Measurements from ENCODE around the gene FAM149A. TPM values are rescaled to one million over a fixed set of nuclear protein-coding genes. Genes with fewer than 3 reads are reported as not detected.

Gene FAM149A
- total RNA-seq, 1 donor from 2014 or later = 13.6 TPM

GRCh38 chr4:186079694-186080093 is 24.8 kb upstream of the FAM149A start:
- H3K4me3 Mint-ChIP-seq = peak overlapping the region; percentile 32
- H3K4me1 Mint-ChIP-seq = peaks cover 27% of the 10 kb centered on the region
- no peak for DNase-seq (ENCODE audit: low spot score in 2 of 2, unreplicated experiment in 2 of 2)
- no peaks in the 10 kb centered on the region for H3K27me3 Mint-ChIP-seq (ENCODE audit: low read depth)
- H3K9me3 Mint-ChIP-seq = no peaks in the 10 kb centered on the region
- H3K27ac Mint-ChIP-seq = peak overlapping the region; percentile 81
- peaks cover 20% of the 10 kb centered on the region for H3K36me3 Mint-ChIP-seq
- no peak for TF ChIP-seq CTCF (IDR thresholded peaks at IDR 0.05; ENCODE audit: unreplicated experiment)

GRCh38 chr4:186081202-186081807 is 23.2 kb upstream of the FAM149A start:
- peaks cover 20% of the 10 kb centered on the region for H3K36me3 Mint-ChIP-seq
- no peak for DNase-seq (ENCODE audit: low spot score in 2 of 2, unreplicated experiment in 2 of 2)
- peak overlapping the region; percentile 72 for H3K27ac Mint-ChIP-seq
- H3K4me3 Mint-ChIP-seq = peak overlapping the region; percentile 22
- H3K27me3 Mint-ChIP-seq (ENCODE audit: low read depth) = no peaks in the 10 kb centered on the region
- TF ChIP-seq CTCF (IDR thresholded peaks at IDR 0.05; ENCODE audit: unreplicated experiment) = no peak
- peaks cover 27% of the 10 kb centered on the region for H3K4me1 Mint-ChIP-seq
- H3K9me3 Mint-ChIP-seq = no peaks in the 10 kb centered on the region

GRCh38 chr4:186082221-186082620 is 22.3 kb upstream of the FAM149A start:
- no peaks in the 10 kb centered on the region for H3K27me3 Mint-ChIP-seq (ENCODE audit: low read depth)
- H3K4me3 Mint-ChIP-seq = no peak overlapping the region
- TF ChIP-seq CTCF (IDR thresholded peaks at IDR 0.05; ENCODE audit: unreplicated experiment) = no peak
- no peak for DNase-seq (ENCODE audit: low spot score in 2 of 2, unreplicated experiment in 2 of 2)
- H3K9me3 Mint-ChIP-seq = no peaks in the 10 kb centered on the region
- H3K4me1 Mint-ChIP-seq = peaks cover 27% of the 10 kb centered on the region
- H3K27ac Mint-ChIP-seq = no peak overlapping the region
- peaks cover 20% of the 10 kb centered on the region for H3K36me3 Mint-ChIP-seq

GRCh38 chr4:186088523-186088922 is 16.0 kb upstream of the FAM149A start:
- TF ChIP-seq CTCF (IDR thresholded peaks at IDR 0.05; ENCODE audit: unreplicated experiment) = no peak
- H3K4me3 Mint-ChIP-seq = no peak overlapping the region
- H3K36me3 Mint-ChIP-seq = peaks cover 6% of the 10 kb centered on the region
- peaks cover 3% of the 10 kb centered on the region for H3K9me3 Mint-ChIP-seq
- H3K27me3 Mint-ChIP-seq (ENCODE audit: low read depth) = no peaks in the 10 kb centered on the region
- H3K27ac Mint-ChIP-seq = no peak overlapping the region
- DNase-seq (ENCODE audit: low spot score in 2 of 2, unreplicated experiment in 2 of 2) = no peak
- no peaks in the 10 kb centered on the region for H3K4me1 Mint-ChIP-seq

GRCh38 chr4:186092296-186092695 is 12.2 kb upstream of the FAM149A start:
- Mint-ChIP-seq H3K4me3 (no peak overlapping the region), H3K36me3 (peaks cover 2% of the 10 kb centered on the region), H3K27me3 (ENCODE audit: low read depth) (no peaks in the 10 kb centered on the region), H3K4me1 (peaks cover 11% of the 10 kb centered on the region), H3K9me3 (peaks cover 3% of the 10 kb centered on the region), H3K27ac (no peak overlapping the region)
- TF ChIP-seq CTCF (IDR thresholded peaks at IDR 0.05; ENCODE audit: unreplicated experiment) = no peak
- no peak for DNase-seq (ENCODE audit: low spot score in 2 of 2, unreplicated experiment in 2 of 2)

- no peak overlapping the region for H3K4me3 Mint-ChIP-seq
- DNase-seq (ENCODE audit: low spot score in 2 of 2, unreplicated experiment in 2 of 2) = no peak
- no peaks in the 10 kb centered on the region for H3K27me3 Mint-ChIP-seq (ENCODE audit: low read depth)
- no peaks in the 10 kb centered on the region for H3K36me3 Mint-ChIP-seq
- no peak for TF ChIP-seq CTCF (IDR thresholded peaks at IDR 0.05; ENCODE audit: unreplicated experiment)
- no peak overlapping the region for H3K27ac Mint-ChIP-seq
- peaks cover 14% of the 10 kb centered on the region for H3K4me1 Mint-ChIP-seq
- H3K9me3 Mint-ChIP-seq = no peaks in the 10 kb centered on the region
These were observed 9.1 kb upstream of the FAM149A start for GRCh38 chr4:186095406-186095805.
